A549 (cell line): ENCODE measurements around the gene TMEM108. TPM values are rescaled to one million over a fixed set of nuclear protein-coding genes. Genes with fewer than 3 reads are reported as not detected.
A peak's percentile ranks its signal among the peaks of the same experiment; 100 is the strongest.

Source experiments
- ATAC-seq, 2 experiments: fragments of 200-7000 bp in 1 of 2; fragments of >200 bp in 1 of 2; cut with Nextera tagmentation in 1 of 2; cut with Tn5 transposase in 1 of 2; 3 replicates each; pipeline versions ENCODE4 v1.8.0 to v1.9.1; 2018 to 2020; ENCODE audit warnings: mild to moderate bottlenecking in 1 of 2, moderate library complexity in 1 of 2
- CTCF ChIA-PET: fragments of 300-600 bp; sonication (Branson Sonifier 250); formaldehyde crosslinking; extraction: SDS; loops from one replicate; lab custom pipeline; 2021; ENCODE audit warnings: antibody characterized with exemption, inconsistent platforms; lab: Yijun Ruan, JAX
- POLR2A ChIA-PET: fragments of 350-600 bp; formaldehyde crosslinking; extraction: SDS; loops from one replicate; lab custom pipeline; 2021; ENCODE audit warnings: antibody characterized with exemption, inconsistent platforms; lab: Yijun Ruan, JAX
- DNase-seq, 2 experiments: peaks; one replicate each; pipeline versions ENCODE4 v3.0.0 to v3.0.0-alpha.2; 2011 to 2016; ENCODE audit warnings: low read depth in 1 of 2, low spot score in 1 of 2
- FAIRE-seq: peaks from 2 replicates; lab custom pipeline; 2011; peaks lifted over from hg19 to GRCh38; lab: Jason Lieb, UNC
- H3K27ac ChIP-seq, 2 experiments: fragments of >200 bp; sonication (Bioruptor Twin); formaldehyde crosslinking; 3 replicates each; pipeline ENCODE4 v1.5.1; 2016 to 2017
- H3K4me1 ChIP-seq: fragments of >200 bp; sonication (Bioruptor Twin); formaldehyde crosslinking; 3 replicates; pipeline ENCODE4 v1.6.1; 2016
- H3K4me2 ChIP-seq: fragments of >200 bp; sonication (Bioruptor Twin); formaldehyde crosslinking; 3 replicates; pipeline ENCODE4 v1.6.1; 2016
- H3K4me3 ChIP-seq: fragments of >200 bp; sonication (Bioruptor Twin); formaldehyde crosslinking; 3 replicates; pipeline ENCODE4 v1.5.1; 2016
- H3K9me3 ChIP-seq: fragments of >200 bp; sonication (Bioruptor Twin); formaldehyde crosslinking; 3 replicates; pipeline ENCODE4 v1.6.1; 2016
- BHLHE40 ChIP-seq: IDR thresholded peaks from 2 replicates; pipeline ENCODE4 v1.6.1; 2012; ENCODE audit warnings: low read depth, low read length, inconsistent platforms
- CBX2 ChIP-seq: fragments of 200-600 bp; sonication (generic); IDR thresholded peaks from 2 replicates; pipeline ENCODE4 v1.6.1; 2016; ENCODE audit warnings: low read depth, mild to moderate bottlenecking, borderline replicate concordance
- CTCF ChIP-seq: fragments of >200 bp; sonication (Bioruptor Twin); formaldehyde crosslinking; IDR thresholded peaks from 3 replicates; pipeline ENCODE4 v1.5.1; 2016
- E2F6 ChIP-seq: IDR thresholded peaks from 2 replicates; pipeline ENCODE4 v1.6.1; 2012; ENCODE audit warnings: low read depth, borderline replicate concordance
- ELK1 ChIP-seq: fragments of 150-350 bp; IDR thresholded peaks from 2 replicates; pipeline ENCODE4 v1.6.1; 2014; ENCODE audit warnings: low read depth, mild to moderate bottlenecking, low read length
- ESRRA ChIP-seq: fragments of 150-350 bp; IDR thresholded peaks from 2 replicates; pipeline ENCODE4 v1.6.1; 2014; ENCODE audit warnings: mild to moderate bottlenecking, low read length, borderline replicate concordance
- FOSB ChIP-seq: fragments of 250-450 bp; sonication (Bioruptor Pico); IDR thresholded peaks from 2 replicates; pipeline ENCODE4 v1.5.0; 2020; ENCODE audit warnings: mild to moderate bottlenecking, moderate library complexity
- GATA3 ChIP-seq: IDR thresholded peaks from 2 replicates; pipeline ENCODE4 v1.6.1; 2012; ENCODE audit warnings: borderline replicate concordance
- HES2 ChIP-seq: fragments of >200 bp; sonication (Bioruptor Twin); formaldehyde crosslinking; IDR thresholded peaks from 2 replicates; pipeline ENCODE4 v1.6.1; 2016
- HOXA7 ChIP-seq: fragments of 250-450 bp; sonication (Bioruptor Pico); IDR thresholded peaks from 2 replicates; pipeline ENCODE4 v1.5.0; 2020; ENCODE audit warnings: mild to moderate bottlenecking, moderate library complexity
- HOXB5 ChIP-seq: fragments of 250-450 bp; sonication (Bioruptor Pico); IDR thresholded peaks from 2 replicates; pipeline ENCODE4 v1.5.0; 2020; ENCODE audit warnings: mild to moderate bottlenecking, moderate library complexity
- JUN ChIP-seq, 2 experiments: fragments of >200 bp; sonication (Bioruptor Twin); formaldehyde crosslinking; IDR thresholded peaks; 2 replicates in 1 of 2; 3 replicates in 1 of 2; pipeline ENCODE4 v1.6.1; 2016 to 2017
- JUNB ChIP-seq: fragments of >200 bp; sonication (Bioruptor Twin); formaldehyde crosslinking; IDR thresholded peaks from 2 replicates; pipeline ENCODE4 v1.6.1; 2016
- MAFK ChIP-seq: fragments of 450-650 bp; IDR thresholded peaks from 2 replicates; pipeline ENCODE4 v1.6.1; 2014; ENCODE audit not compliant: partially characterized antibody
- MAX ChIP-seq: IDR thresholded peaks from 2 replicates; pipeline ENCODE4 v1.6.1; 2012
- MYC ChIP-seq: IDR thresholded peaks from 2 replicates; pipeline ENCODE4 v1.6.1; 2012; ENCODE audit warnings: mild to moderate bottlenecking, inconsistent platforms, low read length, improper control_type of control experiment, borderline replicate concordance
- NFE2L2 ChIP-seq: fragments of 150-350 bp; conservative IDR thresholded peaks from 2 replicates; pipeline ENCODE4 v1.6.1; 2014; ENCODE audit warnings: low read length
- NPAS2 ChIP-seq: fragments of 250-450 bp; sonication (Bioruptor Pico); IDR thresholded peaks from 2 replicates; pipeline ENCODE4 v1.8.0; 2022; ENCODE audit warnings: mild to moderate bottlenecking, moderate library complexity, borderline replicate concordance
- NR3C1 ChIP-seq: fragments of >200 bp; sonication (Bioruptor Twin); formaldehyde crosslinking; IDR thresholded peaks from 3 replicates; pipeline ENCODE4 v1.6.1; 2017
- POLR2AphosphoS2 ChIP-seq: conservative IDR thresholded peaks from 2 replicates; pipeline ENCODE4 v1.6.1; 2012; ENCODE audit warnings: low read length, improper control_type of control experiment, inconsistent platforms
- RAD21 ChIP-seq, 2 experiments: fragments of >200 bp in 1 of 2; sonication (Bioruptor Twin) in 1 of 2; formaldehyde crosslinking in 1 of 2; IDR thresholded peaks in 1 of 2; conservative IDR thresholded peaks in 1 of 2; 2 replicates in 1 of 2; 3 replicates in 1 of 2; pipeline ENCODE4 v1.6.1; 2012 to 2018; ENCODE audit warnings: inconsistent platforms in 1 of 2
- RARB ChIP-seq: fragments of 250-450 bp; sonication (Bioruptor Pico); IDR thresholded peaks from 2 replicates; pipeline ENCODE4 v1.8.0; 2021; ENCODE audit warnings: mild to moderate bottlenecking, moderate library complexity
- RCOR1 ChIP-seq: fragments of 150-350 bp; IDR thresholded peaks from 2 replicates; pipeline ENCODE4 v1.6.1; 2014; ENCODE audit warnings: antibody characterized with exemption, low read length, low read depth
- RFX5 ChIP-seq: fragments of 450-650 bp; IDR thresholded peaks from 2 replicates; pipeline ENCODE4 v1.7.1; 2014; ENCODE audit warnings: antibody characterized with exemption, mild to moderate bottlenecking, moderate library complexity
- RNF2 ChIP-seq: fragments of 200-600 bp; sonication (generic); IDR thresholded peaks from 2 replicates; pipeline ENCODE4 v1.6.1; 2016; ENCODE audit warnings: low read depth, mild to moderate bottlenecking, antibody characterized with exemption, moderate library complexity, borderline replicate concordance
- SMC3 ChIP-seq: fragments of >200 bp; sonication (Bioruptor Twin); formaldehyde crosslinking; IDR thresholded peaks from 3 replicates; pipeline ENCODE4 v1.6.1; 2018; ENCODE audit warnings: inconsistent platforms
- TFCP2L1 ChIP-seq: fragments of 250-450 bp; sonication (Bioruptor Pico); IDR thresholded peaks from 2 replicates; pipeline ENCODE4 v1.5.0; 2021; ENCODE audit warnings: mild to moderate bottlenecking
- TP53 ChIP-seq: fragments of 250-450 bp; sonication (Bioruptor Pico); IDR thresholded peaks from 2 replicates; pipeline ENCODE4 v1.5.0; 2021; ENCODE audit warnings: mild to moderate bottlenecking, moderate library complexity
- ZFP36 ChIP-seq: fragments of 450-650 bp; IDR thresholded peaks from 2 replicates; pipeline ENCODE4 v1.6.1; 2014; ENCODE audit warnings: borderline replicate concordance; ENCODE audit not compliant: partially characterized antibody
- WGBS: methylation state at CpG from one replicate; pipeline ENCODE4 v1.1.6; 2017; ENCODE audit errors: missing lambda C conversion rate; 5-methylcytosine and 5-hydroxymethylcytosine counted together
- polyA plus RNA-seq, 4 experiments: library from polyadenylated mRNA; depleted of rRNA in 3 of 4; stranded (reverse); fragments of >200 nt; fragmentation: RNase III in 1 of 4; extraction: RNeasy Plus Mini Kit Qiagen cat#74134 plus additional on column Dnase treatment in 1 of 4; gene quantifications; 2 replicates in 3 of 4; 3 replicates in 1 of 4; pipeline ENCODE4 v1.2.3, GENCODE V29; 2011 to 2017

Gene TMEM108
- polyA plus RNA-seq, 2 of the 4 experiments (the other 2 are of a cell fraction) = not detected

- Histone ChIP-seq H3K9me3 (no peaks in the 10 kb centered on the region), H3K4me1 (no peaks in the 10 kb centered on the region), H3K4me3 (no peak overlapping the region), H3K4me2 (peak overlapping the region; percentile 47), H3K27ac (no peak overlapping the region)
- ChIA-PET CTCF (interaction anchor here (1.6 kb wide), 1 partner anchor 687 kb away, joined by 5 read pairs; no protein-coding TSS in a partner anchor), POLR2A (no interaction called here)
- ATAC-seq (peak; percentile 69 to 77), FAIRE-seq (no peak), DNase-seq (peak in 1 of 2 experiments; percentile 31)
- no peak for TF ChIP-seq ZFP36
- TF ChIP-seq RARB (CRISPR knock-in tag) = no peak
- no peak for TF ChIP-seq NR3C1
- TF ChIP-seq SMC3 = no peak
- TF ChIP-seq MAFK = peak; percentile 37
- 15% methylated on average over 17 of the region's 17 CpGs for WGBS
These were observed 375.2 kb downstream of the TMEM108 start for GRCh38 chr3:133413161-133414020.

- no peak for DNase-seq
- TF ChIP-seq CTCF (no peak), FOSB (CRISPR knock-in tag) (no peak), RCOR1 (no peak), NPAS2 (CRISPR knock-in tag) (no peak), CBX2 (no peak), MAFK (no peak), RFX5 (no peak), NR3C1 (no peak), JUN (IDR thresholded peaks at IDR 0.05) (no peak), RNF2 (no peak), GATA3 (no peak), RAD21 (conservative IDR thresholded peaks at IDR 0.05 in 1 of 2, IDR thresholded peaks at IDR 0.05 in 1 of 2) (no peak), ESRRA (no peak), HOXB5 (no peak)
- Histone ChIP-seq H3K9me3 (no peaks in the 10 kb centered on the region), H3K4me3 (no peak overlapping the region), H3K4me2 (peak overlapping the region; percentile 47), H3K4me1 (no peaks in the 10 kb centered on the region), H3K27ac (no peak overlapping the region)
- ChIA-PET POLR2A (no interaction called here), CTCF (interaction anchor here (1.6 kb wide), 1 partner anchor 687 kb away, joined by 5 read pairs; no protein-coding TSS in a partner anchor)
- no peak for FAIRE-seq
- no peak for ATAC-seq
- no CpG with 5 or more reads among the region's 4 CpGs for WGBS
These were observed 375.8 kb downstream of the TMEM108 start for GRCh38 chr3:133414021-133414392.

GRCh38 chr3:133418361-133418760 lies 380.2 kb downstream of the TMEM108 start:
- ChIA-PET CTCF (no interaction called here), POLR2A (no interaction called here)
- H3K27ac ChIP-seq = no peak overlapping the region
- no peak overlapping the region for H3K4me3 ChIP-seq
- H3K9me3 ChIP-seq = no peaks in the 10 kb centered on the region
- no peak overlapping the region for H3K4me2 ChIP-seq
- ATAC-seq = no peak
- H3K4me1 ChIP-seq = no peaks in the 10 kb centered on the region
- 77% methylated on average over 5 of the region's 7 CpGs for WGBS
- no peak for FAIRE-seq
- no peak for DNase-seq
- no peak for TF ChIP-seq TFCP2L1
- no peak for TF ChIP-seq HOXA7 (CRISPR knock-in tag)
- TF ChIP-seq BHLHE40 = no peak
- no peak for TF ChIP-seq CTCF
- no peak for TF ChIP-seq POLR2AphosphoS2
- TF ChIP-seq MAX = no peak
- no peak for TF ChIP-seq FOSB (CRISPR knock-in tag)
- no peak for TF ChIP-seq E2F6
- no peak for TF ChIP-seq TP53 (CRISPR knock-in tag)
- no peak for TF ChIP-seq MYC
- TF ChIP-seq JUNB = no peak
- TF ChIP-seq ELK1 = no peak
- TF ChIP-seq HES2 = no peak
- no peak for TF ChIP-seq NFE2L2
